AG08396 (cell line): ENCODE data around the gene ELL3.
"Not testable (repeated sequence)": the region's sequence is repeated elsewhere in the genome, so short reads cannot be mapped to it uniquely, and the experiment has no call there.

ENCODE experiments used
- DNase-seq: peaks from one replicate; pipeline ENCODE4 v3.0.0; 2012; ENCODE audit warnings: low spot score, mixed read lengths

The ELL3 gene, protein sequence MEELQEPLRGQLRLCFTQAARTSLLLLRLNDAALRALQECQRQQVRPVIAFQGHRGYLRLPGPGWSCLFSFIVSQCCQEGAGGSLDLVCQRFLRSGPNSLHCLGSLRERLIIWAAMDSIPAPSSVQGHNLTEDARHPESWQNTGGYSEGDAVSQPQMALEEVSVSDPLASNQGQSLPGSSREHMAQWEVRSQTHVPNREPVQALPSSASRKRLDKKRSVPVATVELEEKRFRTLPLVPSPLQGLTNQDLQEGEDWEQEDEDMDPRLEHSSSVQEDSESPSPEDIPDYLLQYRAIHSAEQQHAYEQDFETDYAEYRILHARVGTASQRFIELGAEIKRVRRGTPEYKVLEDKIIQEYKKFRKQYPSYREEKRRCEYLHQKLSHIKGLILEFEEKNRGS

DNA sequence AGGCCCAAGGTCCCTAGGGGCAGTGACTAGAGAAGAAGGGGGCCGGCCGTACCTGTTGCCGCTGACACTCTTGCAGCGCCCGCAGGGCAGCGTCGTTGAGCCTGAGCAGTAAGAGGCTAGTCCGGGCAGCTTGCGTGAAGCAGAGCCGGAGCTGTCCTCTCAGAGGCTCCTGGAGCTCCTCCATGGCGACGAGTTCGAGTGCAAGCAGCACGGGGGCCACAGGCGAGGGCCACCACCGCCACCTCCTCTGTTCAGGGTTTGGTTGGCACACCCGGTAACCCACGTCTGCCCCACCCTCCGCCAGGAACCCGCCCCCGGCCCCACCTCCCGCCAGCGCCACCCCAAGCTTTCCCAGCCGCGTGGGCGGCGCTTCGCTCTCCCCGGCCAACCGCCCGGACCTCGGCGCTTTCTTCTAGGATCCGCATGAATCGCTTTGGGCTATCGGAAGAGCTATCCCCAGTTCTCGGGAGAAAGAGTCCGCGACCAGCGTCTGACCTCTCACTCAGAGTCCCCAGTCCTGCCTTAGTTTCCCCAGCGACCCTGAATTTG is at the start of gene ELL3:
Gene ELL3, minus strand, starts transcription at position 249 of the 549 bp plus-strand sequence. Its CDS starts 65 bp downstream, at position 184.
- DNase-seq = peak; percentile 77

DNA sequence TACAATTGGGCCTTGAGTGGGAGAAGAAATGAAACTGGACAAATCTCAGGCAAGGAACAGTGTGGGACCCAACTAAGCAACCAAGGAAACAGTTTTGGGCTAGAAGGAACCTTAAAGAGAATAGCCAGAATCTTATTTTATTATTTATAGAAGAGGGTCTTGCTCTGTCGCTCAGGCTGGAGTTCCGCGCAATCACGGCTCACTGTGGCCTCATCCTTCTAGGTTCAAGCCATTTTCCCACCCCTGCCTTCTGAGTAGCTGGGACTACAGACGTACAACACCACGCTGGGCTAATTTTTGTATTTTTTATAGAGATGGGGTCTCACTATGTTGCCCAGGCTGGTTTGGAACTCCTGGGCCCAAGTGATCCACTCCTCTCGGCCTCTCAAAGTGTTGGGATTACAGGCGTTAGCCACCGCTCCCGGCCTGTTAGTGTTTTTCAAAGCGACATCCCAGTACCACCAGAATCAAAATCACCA is 49.3 kb upstream of the ELL3 start:
- no peak for DNase-seq

DNA sequence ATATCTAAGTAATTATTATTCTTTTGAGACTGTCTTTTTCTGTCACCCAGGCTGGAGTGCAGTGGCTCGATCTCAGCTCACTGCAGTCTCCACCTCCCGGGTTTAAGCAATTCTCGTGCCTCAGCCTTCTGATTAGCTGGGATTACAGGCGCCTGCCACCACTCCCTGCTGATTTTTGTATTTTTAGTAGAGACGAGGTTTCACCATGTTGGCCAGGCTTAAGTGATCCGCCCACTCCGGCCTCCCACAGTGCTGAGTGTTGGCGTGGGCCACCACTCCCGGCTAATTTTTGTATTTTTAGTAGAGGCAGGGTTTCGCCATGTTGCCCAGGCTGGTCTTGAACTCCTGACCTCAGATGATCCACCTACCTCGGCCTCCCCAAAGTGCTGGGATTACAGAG is 48.5 kb upstream of the ELL3 start:
- not testable (repeated sequence) for DNase-seq

DNA sequence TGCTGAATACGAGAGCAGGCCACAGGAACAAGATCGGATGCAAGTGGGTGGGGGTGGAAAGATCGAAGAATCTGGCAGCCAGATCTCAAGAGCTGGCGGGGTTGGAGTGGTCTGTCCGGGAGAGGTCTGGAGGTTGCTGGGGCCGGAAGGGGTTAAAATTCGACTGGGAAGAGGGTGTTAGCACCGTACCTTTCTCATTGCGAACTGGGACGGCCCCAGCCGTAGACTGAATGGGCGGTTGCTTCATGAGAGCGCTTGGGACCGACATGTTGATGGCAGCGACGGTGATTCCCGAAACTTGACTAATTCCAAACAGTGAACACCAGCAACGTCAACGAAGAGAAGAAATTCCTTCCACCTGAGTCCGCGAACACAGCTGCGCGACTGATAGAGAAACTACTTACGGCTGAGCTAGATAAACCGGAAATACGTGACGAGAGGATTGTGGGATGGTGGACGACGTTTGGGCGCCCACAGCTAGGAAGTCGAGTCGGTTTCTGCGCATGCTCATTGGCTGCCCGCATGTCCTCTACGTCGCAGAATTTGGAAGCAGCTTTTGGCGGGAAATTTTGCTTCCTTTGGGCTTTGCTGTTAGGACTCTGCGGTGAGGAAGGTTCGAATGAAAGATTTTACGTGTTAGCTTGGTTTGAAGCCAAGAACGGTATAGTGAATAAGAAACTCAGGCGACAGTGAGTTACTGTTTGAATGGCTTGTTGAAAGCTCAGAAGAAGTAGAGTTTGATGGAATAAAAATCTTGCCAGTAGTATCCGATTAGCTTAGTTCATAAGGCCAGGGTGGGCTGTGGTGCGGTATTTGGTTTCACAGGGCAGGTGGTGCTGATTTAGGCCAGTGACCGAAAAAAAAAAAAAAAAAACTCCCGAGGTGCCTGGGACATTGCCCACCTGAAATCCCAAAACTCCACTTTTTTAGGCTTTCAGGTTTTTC is 47.8 kb upstream of the ELL3 start, which contains the start of gene MFAP1:
Gene MFAP1, minus strand, starts transcription at position 389 of the 945 bp plus-strand sequence. Its CDS starts 121 bp downstream, at position 268.
- DNase-seq = peak; percentile 97

DNA sequence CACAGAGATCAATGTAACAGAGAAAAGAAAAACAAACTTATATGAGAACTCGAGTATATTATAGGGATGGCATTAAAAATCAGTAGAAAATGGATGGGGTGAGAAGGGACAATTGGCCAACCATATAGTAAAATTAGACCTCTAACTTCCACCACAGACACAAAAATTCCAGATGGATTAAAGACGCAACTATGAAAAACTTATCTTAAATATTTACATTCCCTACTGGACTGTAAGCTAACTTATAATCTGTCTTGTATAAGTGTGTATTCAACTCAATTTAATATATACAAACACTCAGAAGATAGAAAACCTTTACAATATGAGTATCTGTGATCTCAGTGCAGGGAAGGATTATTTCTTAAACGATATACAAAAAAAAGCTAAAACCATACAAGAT is 44.7 kb upstream of the ELL3 start:
- no peak for DNase-seq

DNA sequence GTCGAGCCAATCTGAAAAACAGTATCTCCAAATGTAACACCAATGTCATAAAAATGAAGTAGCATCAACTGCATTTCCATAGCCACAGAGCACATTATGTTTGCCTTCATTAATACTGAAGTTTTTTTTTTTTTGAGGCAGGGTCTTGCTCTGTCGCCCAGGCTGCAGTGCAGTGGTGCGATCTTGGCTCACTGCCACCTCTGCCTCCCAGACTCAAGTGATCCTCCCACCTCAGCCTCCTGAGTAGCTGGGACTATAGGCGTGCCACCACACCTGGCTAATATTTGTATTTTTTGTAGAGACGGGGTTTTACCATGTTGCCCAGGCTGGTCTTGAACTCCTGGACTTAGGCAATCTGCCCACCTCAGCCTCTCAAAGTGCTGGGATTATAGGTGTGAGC is 38.3 kb upstream of the ELL3 start:
- not testable (repeated sequence) for DNase-seq

DNA sequence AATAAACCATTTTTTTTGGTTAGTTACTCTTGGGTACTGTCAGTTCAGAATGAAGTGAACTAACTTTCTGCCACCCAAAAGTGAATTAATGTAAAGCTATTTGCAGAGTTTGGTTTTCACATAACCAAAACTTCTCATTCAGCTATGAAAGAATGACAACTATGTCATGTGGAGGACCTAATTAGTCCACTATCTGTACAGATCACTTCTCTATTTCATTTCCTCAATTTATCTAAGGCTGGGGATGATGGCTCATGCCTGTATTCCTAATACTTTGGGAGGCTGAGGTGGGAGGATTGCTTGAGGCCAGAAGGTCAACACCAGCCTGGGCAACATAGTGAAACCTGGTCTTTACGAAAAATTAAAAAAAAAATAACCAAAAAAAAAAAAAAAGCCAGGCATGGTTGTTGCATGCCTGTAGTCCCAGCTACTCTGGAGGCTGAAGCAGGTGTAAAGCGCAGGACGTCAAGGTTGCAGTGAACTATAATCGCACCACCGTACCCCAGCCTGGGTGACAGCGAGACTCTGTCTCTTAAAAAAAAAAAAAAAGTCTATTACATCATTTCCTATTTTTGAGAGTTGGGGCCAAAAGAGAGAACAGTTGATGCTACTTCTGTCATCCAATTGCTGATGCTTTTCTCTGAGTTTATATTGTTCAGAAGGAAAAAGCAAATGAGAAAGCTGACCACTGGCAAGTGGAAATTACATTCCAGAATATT is 32.4 kb upstream of the ELL3 start:
- DNase-seq = no peak

DNA sequence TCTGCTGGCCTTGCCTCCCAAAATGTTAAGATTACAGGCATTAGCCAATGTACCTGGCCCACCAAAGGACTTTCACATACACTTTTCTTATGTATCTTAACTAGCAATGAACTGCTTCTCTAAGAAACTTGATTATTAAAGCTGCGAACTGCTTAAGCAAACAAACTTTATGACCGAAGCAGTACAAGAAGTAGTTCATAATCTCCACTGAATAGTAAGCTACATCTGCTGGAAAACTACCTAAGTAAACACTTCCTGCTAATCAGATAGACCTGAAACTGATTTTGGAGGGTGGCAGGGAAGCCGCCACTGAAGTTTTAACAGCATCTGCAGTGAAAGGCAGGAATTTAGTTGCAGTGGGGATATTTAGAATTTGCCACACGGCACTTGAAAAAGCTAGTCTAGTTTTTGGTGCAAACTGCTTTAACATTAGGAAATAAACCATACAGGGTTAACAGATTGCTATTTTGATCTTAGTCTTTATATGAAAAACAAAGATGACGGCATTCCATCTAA is 31.7 kb upstream of the ELL3 start:
- no peak for DNase-seq

DNA sequence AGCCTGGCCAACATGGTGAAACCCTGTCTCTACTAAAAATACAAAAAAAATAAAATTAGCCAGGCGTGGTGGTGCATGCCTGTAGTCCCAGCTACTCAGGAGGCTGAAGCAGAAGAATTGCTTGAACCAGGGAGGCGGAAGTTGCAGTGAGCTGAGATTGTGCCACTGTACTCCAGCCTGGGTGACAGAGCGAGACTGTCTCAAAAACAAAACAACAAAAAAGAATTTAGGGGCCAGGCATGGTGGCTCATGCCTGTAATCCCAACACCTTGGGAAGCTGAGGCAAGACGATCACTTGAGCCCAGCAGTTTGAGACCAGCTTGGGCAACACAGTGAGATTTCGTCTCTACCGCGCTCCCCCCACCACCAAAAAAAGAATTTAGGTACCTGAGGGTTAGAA is 25.9 kb upstream of the ELL3 start:
- DNase-seq = not testable (repeated sequence)

DNA sequence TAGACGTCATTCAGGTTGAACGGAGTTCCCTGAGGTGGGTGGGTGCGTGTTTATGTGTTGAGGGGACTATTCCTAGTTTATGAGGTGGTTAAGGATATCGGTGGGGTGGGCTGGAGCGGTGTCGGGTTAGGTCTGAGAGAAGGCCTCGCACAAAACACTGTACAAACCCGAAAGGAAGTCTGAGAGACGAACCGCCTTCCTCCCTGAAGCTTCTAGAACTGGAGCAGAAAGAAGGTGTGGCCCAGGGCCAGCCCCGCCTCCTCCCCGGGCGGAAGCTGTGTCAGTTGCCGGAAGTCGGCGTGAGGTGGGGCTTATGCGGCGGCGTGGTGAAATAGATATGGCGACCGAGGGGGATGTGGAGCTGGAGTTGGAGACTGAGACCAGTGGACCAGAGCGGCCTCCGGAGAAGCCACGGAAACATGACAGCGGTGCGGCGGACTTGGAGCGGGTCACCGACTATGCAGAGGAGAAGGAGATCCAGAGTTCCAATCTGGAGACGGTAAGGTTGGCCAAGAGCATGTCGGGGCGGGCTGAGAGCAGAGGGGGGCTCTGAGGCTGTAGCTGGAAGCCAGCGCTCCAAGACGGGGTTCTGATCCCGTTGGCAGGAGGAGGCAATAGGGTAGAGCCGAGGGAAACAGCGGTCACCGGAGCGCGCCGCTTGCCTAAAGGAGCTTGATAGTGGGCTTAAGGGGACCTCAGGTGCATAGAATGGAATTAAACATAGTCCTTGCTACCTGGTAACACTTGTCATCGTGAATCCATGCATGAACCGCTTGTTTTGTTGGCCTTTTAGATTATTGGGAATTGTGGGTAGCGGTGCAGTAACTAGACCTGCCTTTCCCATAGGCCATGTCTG is 23.7 kb upstream of the ELL3 start, which contains the start of gene HYPK:
Gene HYPK, plus strand, starts transcription at position 314 of the 856 bp plus-strand sequence. Its CDS starts 24 bp downstream, at position 338.
- peak; percentile 83 for DNase-seq

DNA sequence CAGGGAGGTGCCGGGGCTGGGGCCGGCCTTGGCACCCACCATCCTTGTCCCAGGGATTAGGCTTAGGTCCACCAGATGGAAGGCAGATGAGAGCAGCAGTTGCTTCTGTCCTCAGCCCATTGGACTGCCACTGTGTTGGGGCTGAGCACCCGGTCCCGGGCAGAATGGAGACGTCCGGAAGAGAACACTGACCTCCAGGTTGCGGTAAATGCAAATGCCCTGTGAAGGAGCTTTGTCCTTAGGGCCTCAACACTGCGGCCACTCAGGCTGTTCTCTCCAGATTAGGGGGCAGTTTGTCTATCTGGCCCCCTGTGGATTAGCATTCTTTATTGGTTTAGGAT is 23.1 kb upstream of the ELL3 start, which contains the start of gene SERINC4:
Gene SERINC4, minus strand, starts transcription at position 276 of the 341 bp plus-strand sequence. Its CDS starts 234 bp downstream, at position 42.
- DNase-seq = no peak

DNA sequence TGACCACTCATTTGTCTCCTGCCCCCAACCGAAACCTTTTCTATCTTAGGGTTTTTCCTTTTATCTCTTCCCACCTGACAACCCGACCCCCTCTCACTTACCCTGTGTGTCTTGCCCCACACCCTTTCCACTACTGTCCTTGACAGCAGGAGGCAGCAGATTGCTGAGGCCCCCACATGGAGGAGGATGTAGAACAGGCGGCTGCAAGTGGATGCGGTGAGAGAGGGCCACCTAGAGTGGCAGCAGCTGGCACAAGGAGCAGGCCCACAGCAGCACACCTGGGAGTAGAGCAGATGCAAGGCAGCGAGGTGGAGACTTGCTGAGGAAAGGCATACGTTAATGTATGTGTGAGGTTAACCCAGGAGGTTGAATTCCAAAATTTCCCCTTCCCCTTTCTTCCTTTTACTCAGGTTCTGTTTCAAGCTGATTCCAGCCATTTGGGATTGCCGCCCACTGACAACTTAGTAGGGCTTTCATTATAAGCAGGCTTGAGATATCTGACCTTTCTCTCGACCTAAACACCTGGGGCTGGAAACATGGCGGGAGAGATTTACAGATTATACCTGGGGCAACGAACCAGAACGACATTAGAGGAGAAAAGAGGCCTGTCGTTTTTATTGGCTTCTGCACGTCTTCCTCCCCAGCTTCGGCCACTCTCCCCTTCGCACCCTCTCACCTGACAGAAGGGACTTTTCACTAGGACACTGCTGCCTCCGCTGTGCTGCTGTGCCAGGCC is 22.6 kb upstream of the ELL3 start:
- DNase-seq = no peak

DNA sequence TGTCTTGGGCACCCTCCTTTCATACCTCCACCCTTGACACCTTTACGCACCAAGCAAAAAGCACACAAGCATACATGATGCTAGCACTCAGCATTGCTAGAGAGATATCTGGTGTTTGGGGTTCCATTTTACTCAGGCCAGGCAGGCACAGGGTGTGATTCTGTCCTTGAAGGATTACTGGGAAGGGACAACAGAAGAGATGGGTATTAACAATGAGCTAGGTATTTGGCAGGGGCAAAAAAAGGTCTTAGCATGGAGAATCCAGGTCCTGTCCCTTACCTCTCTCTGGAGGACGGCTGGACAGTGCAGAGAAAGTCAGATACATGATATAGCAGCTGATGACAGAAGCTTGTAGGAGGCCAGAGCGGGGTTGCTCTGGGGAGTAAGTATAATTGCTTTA is 19.8 kb upstream of the ELL3 start:
- DNase-seq = no peak

DNA sequence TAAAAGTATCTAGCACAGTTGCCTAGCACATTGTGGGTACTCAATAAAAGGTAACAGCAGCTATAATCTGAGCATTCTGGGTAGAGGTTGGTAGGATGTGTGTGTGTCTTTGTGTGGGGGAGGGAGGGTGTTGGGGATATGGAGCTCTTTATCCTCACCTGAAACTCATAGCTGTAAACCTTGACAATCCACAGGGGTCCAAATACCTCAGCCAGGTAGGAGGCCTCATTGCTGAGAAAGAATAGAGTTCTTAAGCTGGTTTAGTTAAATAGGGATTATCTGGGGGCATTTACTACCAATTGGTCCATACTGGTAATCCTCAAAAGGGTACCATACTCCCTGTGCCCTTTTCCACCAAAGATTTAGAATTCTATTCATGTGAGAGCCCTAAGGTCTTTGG is 19.2 kb upstream of the ELL3 start:
- DNase-seq = no peak

DNA sequence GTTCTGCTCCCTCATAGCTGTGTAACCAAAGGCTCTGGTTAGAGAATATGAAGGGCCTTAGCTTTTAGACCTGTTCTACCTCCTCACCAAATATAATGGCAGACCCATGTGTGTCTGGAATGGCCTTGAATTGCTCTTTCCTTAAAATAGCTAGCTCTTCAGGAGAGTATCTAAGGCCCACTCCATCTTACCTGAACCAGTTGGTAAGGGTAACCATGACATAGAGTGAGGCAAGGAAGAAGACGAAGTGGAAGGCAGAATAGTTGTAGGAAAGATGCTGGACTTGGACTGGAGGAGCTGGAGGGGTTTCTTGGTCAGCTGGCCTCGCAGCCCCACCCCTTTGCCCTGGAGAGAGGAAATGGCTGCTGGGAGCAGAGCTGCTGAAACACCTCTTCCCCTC is 18.4 kb upstream of the ELL3 start:
- DNase-seq = no peak

DNA sequence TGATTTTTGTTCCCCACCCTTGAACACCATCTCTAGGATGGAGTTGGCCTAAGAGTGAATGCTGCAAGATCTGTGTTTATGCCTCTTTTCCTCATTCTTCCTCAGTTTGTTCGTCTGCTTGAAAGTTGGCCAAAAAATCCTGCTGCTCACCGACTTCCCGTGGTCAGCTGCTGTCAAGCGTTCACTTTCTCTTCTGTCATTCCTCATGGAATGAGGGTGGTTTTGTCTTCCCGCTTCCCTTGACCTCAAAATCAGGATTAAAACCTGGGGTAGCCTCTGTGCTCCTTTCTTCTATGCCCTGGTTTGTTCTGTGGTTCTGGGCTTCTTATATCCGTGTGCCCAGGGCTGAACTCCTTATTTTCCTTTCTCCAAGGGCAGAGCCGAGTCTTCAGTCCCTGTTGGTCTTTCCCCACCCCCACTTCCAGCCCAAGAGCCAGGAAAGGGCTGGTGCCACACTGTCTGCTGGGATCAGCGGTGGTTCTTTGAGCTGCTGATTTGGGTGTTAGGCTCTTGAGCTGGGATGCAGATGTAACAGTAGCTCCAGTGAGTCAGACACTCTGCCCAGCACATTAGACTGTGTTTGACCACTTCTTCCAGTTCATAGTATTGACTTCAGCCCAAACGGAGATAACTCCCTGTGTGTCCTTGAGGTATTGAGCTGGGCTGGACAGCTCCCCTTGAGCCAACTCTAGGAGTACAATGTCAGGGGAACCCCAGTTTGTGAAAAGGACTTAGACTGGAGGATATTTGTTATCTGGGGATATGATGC is 17.7 kb upstream of the ELL3 start:
- DNase-seq = peak; percentile 47

DNA sequence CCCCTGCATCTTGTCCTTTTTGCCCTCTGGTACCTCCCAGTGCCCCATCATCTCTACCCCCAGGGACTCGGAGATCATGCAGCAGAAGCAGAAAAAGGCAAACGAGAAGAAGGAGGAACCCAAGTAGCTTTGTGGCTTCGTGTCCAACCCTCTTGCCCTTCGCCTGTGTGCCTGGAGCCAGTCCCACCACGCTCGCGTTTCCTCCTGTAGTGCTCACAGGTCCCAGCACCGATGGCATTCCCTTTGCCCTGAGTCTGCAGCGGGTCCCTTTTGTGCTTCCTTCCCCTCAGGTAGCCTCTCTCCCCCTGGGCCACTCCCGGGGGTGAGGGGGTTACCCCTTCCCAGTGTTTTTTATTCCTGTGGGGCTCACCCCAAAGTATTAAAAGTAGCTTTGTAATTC is 16.9 kb upstream of the ELL3 start:
- DNase-seq = no peak

DNA sequence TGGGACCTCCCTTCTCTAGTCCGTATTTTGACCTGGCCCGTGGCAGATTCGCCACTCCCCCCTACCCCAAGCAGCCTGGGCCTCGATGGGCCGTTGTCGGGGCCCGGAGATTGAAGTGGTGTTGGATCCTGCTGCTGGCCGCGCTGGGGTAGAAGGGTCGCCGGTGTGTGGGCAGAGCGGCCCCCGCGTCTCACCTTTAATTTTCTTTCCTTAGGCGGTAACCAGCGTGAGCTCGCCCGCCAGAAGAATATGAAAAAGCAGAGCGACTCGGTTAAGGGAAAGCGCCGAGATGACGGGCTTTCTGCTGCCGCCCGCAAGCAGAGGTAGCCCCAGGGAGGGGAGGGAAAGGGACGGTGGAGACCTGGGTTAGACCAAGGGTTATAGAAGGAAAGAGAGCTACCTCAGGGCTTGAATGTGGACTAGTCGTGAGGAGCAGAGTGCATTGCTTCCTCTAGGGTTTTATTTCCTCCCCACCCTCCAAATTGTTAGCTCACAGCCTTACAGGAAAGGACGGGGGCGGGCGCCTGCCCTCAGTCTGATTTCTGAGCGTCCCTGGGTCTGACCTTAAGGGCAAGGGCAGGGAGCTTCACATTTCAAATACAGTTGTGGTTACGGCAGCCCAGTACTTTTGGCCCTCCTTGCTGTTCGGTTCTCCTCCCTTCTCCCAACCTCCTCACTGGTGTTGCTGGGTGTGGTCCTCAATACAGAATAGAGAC is 16.2 kb upstream of the ELL3 start:
- DNase-seq = peak; percentile 44
